Hepatocyte (in vitro differentiated cells): ENCODE measurements around the gene ZNF766.

Source experiments
- CTCF ChIP-seq: fragments of 200-600 bp; sonication (generic); IDR thresholded peaks from 2 replicates; pipeline ENCODE4 v1.5.1; 2016; ENCODE audit warnings: antibody characterized with exemption, mild to moderate bottlenecking; ENCODE audit not compliant: poor library complexity
- EZH2 ChIP-seq: fragments of 200-600 bp; sonication (generic); IDR thresholded peaks from 2 replicates; pipeline ENCODE4 v1.6.1; 2016; ENCODE audit warnings: antibody characterized with exemption, mild to moderate bottlenecking, borderline replicate concordance

- TF ChIP-seq CTCF: no peak
- TF ChIP-seq EZH2: no peak
Measured at GRCh38 chr19:52237197-52237596, 32.2 kb upstream of the ZNF766 start.
